H1 (cell line): ENCODE data around the gene JAK2. TPM values are rescaled to one million over a fixed set of nuclear protein-coding genes. Genes with fewer than 3 reads are reported as not detected.

ENCODE experiments used
- CTCF ChIA-PET: fragments of 300-600 bp; sonication (Branson Sonifier 250); formaldehyde crosslinking; loops from one replicate; lab custom pipeline; 2021; ENCODE audit not compliant: partially characterized antibody; lab: Charles Lee
- POLR2A ChIA-PET: fragments of 300-600 bp; sonication (Branson Sonifier 250); formaldehyde crosslinking; loops from one replicate; lab custom pipeline; 2021; ENCODE audit warnings: inconsistent platforms; ENCODE audit not compliant: partially characterized antibody; lab: Charles Lee
- DNase-seq, 2 experiments: peaks; one replicate each; pipeline versions ENCODE4 v3.0.0 to v3.0.0-alpha.2; 2010 to 2022; ENCODE audit warnings: low spot score in 2 of 2, low read depth in 1 of 2, mixed read lengths in 1 of 2
- FAIRE-seq: peaks from 2 replicates; lab custom pipeline; 2011; peaks lifted over from hg19 to GRCh38; lab: Jason Lieb, UNC
- H2AFZ ChIP-seq: 2 replicates; pipeline ENCODE4 v1.8.1; 2012; ENCODE audit warnings: low read length, inconsistent platforms
- H2AK5ac ChIP-seq: 2 replicates; pipeline ENCODE4 v1.6.1; 2013; ENCODE audit warnings: low read depth, low read length
- H2BK120ac ChIP-seq: replicated peaks from 2 replicates; pipeline ENCODE3; 2013; ENCODE audit warnings: low read depth, low read length, inconsistent platforms
- H2BK12ac ChIP-seq: 2 replicates; pipeline ENCODE4 v1.6.1; 2013; ENCODE audit warnings: low read depth, low read length
- H2BK15ac ChIP-seq: 2 replicates; pipeline ENCODE4 v1.6.1; 2013; ENCODE audit warnings: low read length
- H2BK20ac ChIP-seq: 2 replicates; pipeline ENCODE4 v1.6.1; 2013; ENCODE audit warnings: low read length
- H2BK5ac ChIP-seq: 2 replicates; pipeline ENCODE4 v1.6.1; 2013; ENCODE audit warnings: low read depth, low read length
- H3K14ac ChIP-seq: 2 replicates; pipeline ENCODE4 v1.6.1; 2013; ENCODE audit warnings: inconsistent platforms; ENCODE audit not compliant: insufficient read length
- H3K18ac ChIP-seq: 2 replicates; pipeline ENCODE4 v1.6.1; 2013; ENCODE audit warnings: low read length; ENCODE audit errors: extremely low read depth
- H3K23ac ChIP-seq: 2 replicates; pipeline ENCODE4 v1.6.1; 2013; ENCODE audit warnings: inconsistent platforms; ENCODE audit not compliant: insufficient read length
- H3K23me2 ChIP-seq: 2 replicates; pipeline ENCODE4 v1.6.1; 2013; ENCODE audit warnings: low read depth, low read length
- H3K27ac ChIP-seq: 2 replicates; pipeline ENCODE4 v1.6.1; 2011; ENCODE audit warnings: low read depth, low read length, inconsistent platforms
- H3K27me3 ChIP-seq, 4 experiments: replicated peaks in 1 of 4; 1 replicate in 1 of 4; 2 replicates in 3 of 4; pipeline versions ENCODE4 v1.6.1 to v1.8.1; 2011 to 2013; ENCODE audit warnings: low read length in 3 of 4, mild to moderate bottlenecking in 3 of 4, inconsistent platforms in 2 of 4, mixed read lengths in 2 of 4, moderate library complexity in 1 of 4; ENCODE audit not compliant: control insufficient read depth in 3 of 4, insufficient read depth in 3 of 4; ENCODE audit errors: extremely low read depth in 1 of 4
- H3K36me3 ChIP-seq, 4 experiments: 2 replicates each; pipeline versions ENCODE4 v1.6.1 to v1.8.1; 2011 to 2013; ENCODE audit warnings: mild to moderate bottlenecking in 4 of 4, low read length in 3 of 4, moderate library complexity in 2 of 4, control low read depth in 1 of 4, inconsistent platforms in 1 of 4; ENCODE audit not compliant: insufficient read depth in 4 of 4, control insufficient read depth in 2 of 4
- H3K4ac ChIP-seq: replicated peaks from 2 replicates; pipeline ENCODE3; 2013; ENCODE audit warnings: low read length, low read depth, mixed read lengths, inconsistent platforms; ENCODE audit not compliant: insufficient read length
- H3K4me1 ChIP-seq, 4 experiments: replicated peaks in 1 of 4; 1 replicate in 1 of 4; 2 replicates in 3 of 4; pipeline versions ENCODE4 v1.6.1 to v1.8.1; 2011 to 2013; ENCODE audit warnings: low read length in 3 of 4, inconsistent platforms in 2 of 4, mixed read lengths in 1 of 4; ENCODE audit not compliant: insufficient read depth in 4 of 4, control insufficient read depth in 3 of 4
- H3K4me2 ChIP-seq, 2 experiments: 2 replicates each; pipeline versions ENCODE4 v1.6.1 to v1.8.1; 2011 to 2013; ENCODE audit warnings: low read depth in 2 of 2, low read length in 2 of 2, control low read depth in 1 of 2, inconsistent platforms in 1 of 2, mild to moderate bottlenecking in 1 of 2; ENCODE audit not compliant: insufficient read depth in 1 of 2
- H3K4me3 ChIP-seq, 4 experiments: fragments of 200-600, 300-600 bp in 1 of 4; sonication (generic), shearing (Covaris generic), sonication (Bioruptor Twin) in 1 of 4; 2 replicates each; pipeline versions ENCODE4 v1.5.1 to v1.8.1; 2011 to 2016; ENCODE audit warnings: low read length in 4 of 4, low read depth in 3 of 4, control low read depth in 2 of 4, inconsistent platforms in 2 of 4, mild to moderate bottlenecking in 2 of 4, mixed read lengths in 1 of 4, moderate library complexity in 1 of 4; ENCODE audit not compliant: insufficient read depth in 2 of 4; ENCODE audit errors: extremely low read depth in 1 of 4
- H3K56ac ChIP-seq: replicated peaks from 2 replicates; pipeline ENCODE3; 2013; ENCODE audit warnings: low read depth, mild to moderate bottlenecking, mixed read lengths, low read length, inconsistent platforms; ENCODE audit not compliant: insufficient read length
- H3K79me1 ChIP-seq: 2 replicates; pipeline ENCODE4 v1.6.1; 2013; ENCODE audit warnings: low read depth, low read length, control low read depth
- H3K79me2 ChIP-seq, 2 experiments: 2 replicates each; pipeline versions ENCODE4 v1.6.1 to v1.8.1; 2012 to 2013; ENCODE audit warnings: low read length in 2 of 2, mild to moderate bottlenecking in 2 of 2, inconsistent platforms in 1 of 2; ENCODE audit not compliant: insufficient read depth in 2 of 2, control insufficient read depth in 1 of 2
- H3K9ac ChIP-seq, 4 experiments: replicated peaks in 1 of 4; 1 replicate in 1 of 4; 2 replicates in 3 of 4; pipeline versions ENCODE4 v1.6.1 to v1.8.1; 2011 to 2013; ENCODE audit warnings: low read depth in 3 of 4, low read length in 3 of 4, control low read depth in 2 of 4, mild to moderate bottlenecking in 2 of 4, moderate library complexity in 2 of 4, inconsistent platforms in 1 of 4; ENCODE audit errors: extremely low read depth in 1 of 4
- H3K9me3 ChIP-seq, 2 experiments: 2 replicates each; pipeline versions ENCODE4 v1.6.1 to v1.8.1; 2012 to 2013; ENCODE audit warnings: mild to moderate bottlenecking in 2 of 2, moderate library complexity in 2 of 2, control low read depth in 1 of 2, inconsistent platforms in 1 of 2, low read depth in 1 of 2, low read length in 1 of 2, mixed read lengths in 1 of 2; ENCODE audit not compliant: insufficient read depth in 2 of 2
- H4K20me1 ChIP-seq, 2 experiments: replicated peaks in 1 of 2; 2 replicates each; pipeline versions ENCODE3 to v1.8.1; 2011 to 2013; ENCODE audit warnings: inconsistent platforms in 2 of 2, low read length in 2 of 2, mild to moderate bottlenecking in 1 of 2; ENCODE audit not compliant: insufficient read depth in 2 of 2, control insufficient read depth in 1 of 2
- H4K5ac ChIP-seq: 2 replicates; pipeline ENCODE4 v1.6.1; 2013; ENCODE audit warnings: low read length, low read depth, mixed read lengths, inconsistent platforms; ENCODE audit not compliant: insufficient read length
- H4K8ac ChIP-seq: 2 replicates; pipeline ENCODE4 v1.8.0; 2013; ENCODE audit warnings: mild to moderate bottlenecking, moderate library complexity, low read length, inconsistent platforms; ENCODE audit not compliant: insufficient read depth; ENCODE audit errors: extremely low read depth
- H4K91ac ChIP-seq: replicated peaks from 2 replicates; pipeline ENCODE3; 2013; ENCODE audit warnings: low read length, mixed read lengths, inconsistent platforms; ENCODE audit not compliant: insufficient read length
- CHD2 ChIP-seq: IDR thresholded peaks from 2 replicates; pipeline ENCODE4 v1.6.1; 2012; ENCODE audit warnings: low read length, improper control_type of control experiment
- CREB1 ChIP-seq: IDR thresholded peaks from 2 replicates; pipeline ENCODE4 v1.6.1; 2012; ENCODE audit warnings: inconsistent platforms
- CTBP2 ChIP-seq: IDR thresholded peaks from 2 replicates; pipeline ENCODE4 v1.7.0; 2011; ENCODE audit warnings: borderline replicate concordance, mild to moderate bottlenecking, moderate library complexity, mixed read lengths, low read length; ENCODE audit not compliant: insufficient read depth, insufficient read length
- E2F6 ChIP-seq: IDR thresholded peaks from 2 replicates; pipeline ENCODE4 v1.6.1; 2012; ENCODE audit warnings: inconsistent platforms
- EGR1 ChIP-seq: IDR thresholded peaks from 2 replicates; pipeline ENCODE4 v1.6.1; 2011; ENCODE audit warnings: low read depth, low read length, borderline replicate concordance
- GTF2F1 ChIP-seq: IDR thresholded peaks from 2 replicates; pipeline ENCODE4 v1.6.1; 2012; ENCODE audit warnings: low read depth, low read length, improper control_type of control experiment, borderline replicate concordance
- RAD21 ChIP-seq, 2 experiments: IDR thresholded peaks in 1 of 2; conservative IDR thresholded peaks in 1 of 2; 2 replicates each; pipeline ENCODE4 v1.6.1; 2011; ENCODE audit warnings: low read depth in 2 of 2, low read length in 2 of 2, improper control_type of control experiment in 1 of 2, inconsistent platforms in 1 of 2, mild to moderate bottlenecking in 1 of 2, moderate library complexity in 1 of 2
- RBBP5 ChIP-seq: IDR thresholded peaks from 2 replicates; pipeline ENCODE4 v1.7.1; 2012; ENCODE audit warnings: low read depth, mild to moderate bottlenecking, inconsistent platforms, low read length, moderate library complexity, borderline replicate concordance
- SAP30 ChIP-seq: fragments of 300-600 bp; sonication (generic); IDR thresholded peaks from 2 replicates; pipeline ENCODE4 v1.7.1; 2012; ENCODE audit warnings: low read length, moderate library complexity, mild to moderate bottlenecking, inconsistent platforms; ENCODE audit not compliant: insufficient read depth, insufficient replicate concordance
- SP2 ChIP-seq: IDR thresholded peaks from 2 replicates; pipeline ENCODE4 v1.6.1; 2012; ENCODE audit warnings: mild to moderate bottlenecking, low read length, inconsistent platforms
- SUZ12 ChIP-seq: fragments of 200-600 bp; sonication (generic); IDR thresholded peaks from 2 replicates; pipeline ENCODE4 v1.6.1; 2012; ENCODE audit warnings: mild to moderate bottlenecking, inconsistent platforms, low read length, moderate library complexity, mixed read lengths
- TCF12 ChIP-seq: IDR thresholded peaks from 2 replicates; pipeline ENCODE4 v1.6.1; 2011; ENCODE audit warnings: low read depth, mild to moderate bottlenecking, low read length
- WGBS, 2 experiments: shearing (Covaris generic) in 1 of 2; methylation state at CpG; one replicate each; pipeline versions ENCODE4 v1.1.6 to v1.1.7; 2013 to 2015; ENCODE audit warnings: low lambda C conversion rate in 2 of 2, mixed read lengths in 2 of 2, inconsistent platforms in 1 of 2, low coverage in 1 of 2, missing lambda C conversion rate in 1 of 2; ENCODE audit not compliant: insufficient replicate concordance in 2 of 2, insufficient coverage in 1 of 2, insufficient read length in 1 of 2; ENCODE audit errors: extremely low coverage in 1 of 2, missing lambda C conversion rate in 1 of 2; 5-methylcytosine and 5-hydroxymethylcytosine counted together
- polyA plus RNA-seq, 7 experiments: library from polyadenylated mRNA; depleted of rRNA in 3 of 7; stranded (reverse) in 5 of 7; unstranded in 2 of 7; fragments of >200 nt in 5 of 7; fragments of 200-250 nt in 2 of 7; gene quantifications; 1 replicate in 5 of 7; 2 replicates in 1 of 7; 4 replicates in 1 of 7; pipeline versions ENCODE4 v1.2.1 to v1.2.3, GENCODE V29; 2011 to 2013; ENCODE audit warnings: missing spikeins in 2 of 7, mixed read lengths in 2 of 7
- total RNA-seq: library from RNA; stranded (reverse); fragmentation: NEBNext Ultra II Directional; extraction: Animal tissue kit (Norgen Biotek cat#: 25700); gene quantifications from 2 replicates; pipeline ENCODE4 v1.2.1, GENCODE V29; 2021
- TF ChIP-seq, protein P1 (sequence below): IDR thresholded peaks from 2 replicates; pipeline ENCODE4 v1.6.1; 2011; ENCODE audit warnings: low read depth, mild to moderate bottlenecking, low read length; ENCODE audit not compliant: insufficient read depth

The JAK2 gene
- total and polyA plus RNA-seq, 2 of the 8 experiments (the other 6 are each of a cell fraction or from before 2014, with no cell fraction given): 0.50 to 2.1 TPM

DNA sequence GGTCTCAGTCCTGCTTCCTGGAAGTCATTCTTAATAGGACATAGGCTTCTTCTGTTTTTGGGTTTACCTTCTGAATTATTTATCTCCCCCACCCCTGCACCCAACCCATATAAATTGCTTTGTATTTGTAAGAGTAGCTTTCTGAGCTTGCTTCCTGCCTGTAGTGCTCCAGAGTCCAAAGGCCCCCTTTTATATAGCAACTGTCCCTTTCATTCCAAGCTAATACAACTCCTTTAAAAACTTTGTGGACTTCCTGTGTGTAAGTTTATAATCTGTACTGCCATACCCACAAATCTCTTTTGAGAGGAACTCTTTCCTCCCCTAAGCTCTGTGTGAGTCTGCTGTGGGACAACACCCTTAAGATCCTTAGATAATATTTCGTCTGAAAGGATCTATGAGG, 7.8 kb downstream of the JAK2 start:
- no peak for FAIRE-seq
- DNase-seq: no peak
- Histone ChIP-seq H3K9ac (no peak overlapping the region), H2BK20ac (no peak overlapping the region), H2BK15ac (no peak overlapping the region), H3K79me2 (no peaks in the 10 kb centered on the region), H3K27ac (no peak overlapping the region), H3K56ac (no peak overlapping the region), H3K4me2 (no peak overlapping the region), H3K27me3 (no peaks in the 10 kb centered on the region), H3K23ac (no peak overlapping the region), H4K91ac (no peak overlapping the region), H4K5ac (no peak overlapping the region), H2BK120ac (no peak overlapping the region), H4K20me1 (no peaks in the 10 kb centered on the region), H3K18ac (no peak overlapping the region), H3K4me1 (peaks cover 0 to 4% (median 1%) of the 10 kb centered on the region in 4 experiments; a peak in 2 of 7 replicates), H2BK5ac (no peak overlapping the region), H3K14ac (no peak overlapping the region), H3K9me3 (peaks cover 0 to 4% of the 10 kb centered on the region in 2 experiments; a peak in 2 of 4 replicates), H3K23me2 (no peaks in the 10 kb centered on the region), H2BK12ac (no peak overlapping the region), H3K79me1 (no peaks in the 10 kb centered on the region), H3K36me3 (peaks cover 0 to 3% (median 0%) of the 10 kb centered on the region in 4 experiments; a peak in 2 of 8 replicates), H2AFZ (no peak overlapping the region), H3K4me3 (no peak overlapping the region), H4K8ac (no peak overlapping the region), H2AK5ac (no peak overlapping the region), H3K4ac (no peak overlapping the region)
- ChIA-PET POLR2A (no interaction called here), CTCF (interaction anchor here (0.6 to 1.4 kb wide), 4 partner anchors 8 to 1276 kb away, joined by 3 to 5 read pairs (median 3); partner anchors contain the start of gene JAK2)
- WGBS, 2 experiments: 78% methylated on average over 1 of the region's 1 CpG; no CpG with 5 or more reads in 1 of the 2 experiments
- TF ChIP-seq, protein P1, sequence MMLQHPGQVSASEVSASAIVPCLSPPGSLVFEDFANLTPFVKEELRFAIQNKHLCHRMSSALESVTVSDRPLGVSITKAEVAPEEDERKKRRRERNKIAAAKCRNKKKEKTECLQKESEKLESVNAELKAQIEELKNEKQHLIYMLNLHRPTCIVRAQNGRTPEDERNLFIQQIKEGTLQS: no peak
- TF ChIP-seq E2F6: no peak
- no peak for TF ChIP-seq RAD21 (IDR thresholded peaks at IDR 0.05 in 1 of 2, conservative IDR thresholded peaks at IDR 0.05 in 1 of 2; ENCODE audit: low read depth in 2 of 2, low read length in 2 of 2)
- no peak for TF ChIP-seq TCF12
- no peak for TF ChIP-seq CTBP2
- TF ChIP-seq GTF2F1: no peak
- no peak for TF ChIP-seq SAP30
- TF ChIP-seq SP2: no peak
- no peak for TF ChIP-seq EGR1
- no peak for TF ChIP-seq CREB1
- no peak for TF ChIP-seq RBBP5
- no peak for TF ChIP-seq CHD2
- TF ChIP-seq SUZ12: no peak
